GM13976 (cell line): ENCODE results near the gene AGFG1.
"Not testable (repeated sequence)": the region's sequence is repeated elsewhere in the genome, so short reads cannot be mapped to it uniquely, and the experiment has no call there.

Experiments
- DNase-seq: peaks from one replicate; pipeline ENCODE4 v3.0.0; 2012; ENCODE audit warnings: low spot score
- in situ Hi-C: fragments of 300-500 bp; cut with MboI; formaldehyde crosslinking; loops from one replicate; pipeline ENCODE4 v1.12.0; 2022; ENCODE audit warnings: low sequenced_read_pairs, mixed read lengths, inconsistent platforms; ENCODE audit not compliant: unreplicated experiment
- TF ChIP-seq, protein P1 (sequence below): IDR thresholded peaks from 2 replicates; pipeline ENCODE4 v1.5.1; 2012; ENCODE audit warnings: borderline replicate concordance, mild to moderate bottlenecking; ENCODE audit not compliant: insufficient read depth; ENCODE audit errors: extremely low read depth, missing control alignments, control extremely low read depth

The AGFG1 gene

GRCh38 chr2:227511955-227512354, 40.0 kb downstream of the AGFG1 start:
- in situ Hi-C loops: no loop called here
- DNase-seq: no peak
- TF ChIP-seq, protein P1, sequence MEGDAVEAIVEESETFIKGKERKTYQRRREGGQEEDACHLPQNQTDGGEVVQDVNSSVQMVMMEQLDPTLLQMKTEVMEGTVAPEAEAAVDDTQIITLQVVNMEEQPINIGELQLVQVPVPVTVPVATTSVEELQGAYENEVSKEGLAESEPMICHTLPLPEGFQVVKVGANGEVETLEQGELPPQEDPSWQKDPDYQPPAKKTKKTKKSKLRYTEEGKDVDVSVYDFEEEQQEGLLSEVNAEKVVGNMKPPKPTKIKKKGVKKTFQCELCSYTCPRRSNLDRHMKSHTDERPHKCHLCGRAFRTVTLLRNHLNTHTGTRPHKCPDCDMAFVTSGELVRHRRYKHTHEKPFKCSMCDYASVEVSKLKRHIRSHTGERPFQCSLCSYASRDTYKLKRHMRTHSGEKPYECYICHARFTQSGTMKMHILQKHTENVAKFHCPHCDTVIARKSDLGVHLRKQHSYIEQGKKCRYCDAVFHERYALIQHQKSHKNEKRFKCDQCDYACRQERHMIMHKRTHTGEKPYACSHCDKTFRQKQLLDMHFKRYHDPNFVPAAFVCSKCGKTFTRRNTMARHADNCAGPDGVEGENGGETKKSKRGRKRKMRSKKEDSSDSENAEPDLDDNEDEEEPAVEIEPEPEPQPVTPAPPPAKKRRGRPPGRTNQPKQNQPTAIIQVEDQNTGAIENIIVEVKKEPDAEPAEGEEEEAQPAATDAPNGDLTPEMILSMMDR: no peak

- no peak for DNase-seq
- in situ Hi-C loops: no loop called here
- TF ChIP-seq, protein P1: no peak
Measured at GRCh38 chr2:227513113-227513512, 41.2 kb downstream of the AGFG1 start.

DNA sequence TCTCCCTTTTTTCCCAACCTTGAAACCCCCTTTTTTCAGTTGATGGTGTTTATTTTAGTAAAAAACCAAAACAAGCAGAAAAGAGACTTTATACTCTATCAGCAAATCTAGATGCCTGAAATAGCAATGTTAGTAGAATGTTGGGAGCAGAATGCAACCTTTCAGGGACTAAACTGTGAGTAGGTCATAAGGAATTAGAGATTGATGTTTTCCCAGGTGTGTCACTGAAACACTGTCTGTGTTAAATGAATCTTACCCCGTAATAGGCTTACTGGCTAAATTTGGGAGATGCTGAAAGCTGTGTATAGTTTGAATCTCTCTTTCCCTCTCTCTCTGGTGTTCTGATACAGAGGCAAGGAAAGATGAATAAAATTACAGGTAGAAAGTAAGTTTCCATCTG, 43.8 kb downstream of the AGFG1 start:
- TF ChIP-seq, protein P1: no peak
- in situ Hi-C loops: no loop called here
- no peak for DNase-seq

GRCh38 chr2:227517724-227518123, 45.8 kb downstream of the AGFG1 start:
- in situ Hi-C loops: no loop called here
- DNase-seq: no peak
- TF ChIP-seq, protein P1: no peak

- in situ Hi-C loops, DNase-seq: not testable (repeated sequence)
Measured at GRCh38 chr2:227518278-227518865, 46.4 kb downstream of the AGFG1 start.

DNA sequence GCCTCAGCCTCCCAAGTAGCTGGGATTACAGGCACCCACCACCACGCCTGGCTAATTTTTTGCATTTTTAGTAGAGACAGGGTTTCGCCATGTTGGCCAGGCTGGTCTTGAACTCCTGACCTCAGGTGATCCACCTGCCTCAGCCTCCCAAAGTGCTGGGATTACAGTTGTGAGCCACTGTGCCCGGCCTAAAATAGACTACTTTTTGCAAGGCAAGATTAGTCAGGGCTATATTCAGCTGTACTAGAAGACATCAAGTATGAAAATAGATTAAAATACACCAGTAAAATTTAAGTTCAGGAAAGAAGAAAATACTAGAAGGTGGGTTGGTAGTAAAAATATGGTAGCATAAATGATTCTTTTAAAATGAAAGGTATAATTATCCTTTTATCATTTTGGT, 49.2 kb downstream of the AGFG1 start:
- in situ Hi-C loops, DNase-seq: not testable (repeated sequence)

DNA sequence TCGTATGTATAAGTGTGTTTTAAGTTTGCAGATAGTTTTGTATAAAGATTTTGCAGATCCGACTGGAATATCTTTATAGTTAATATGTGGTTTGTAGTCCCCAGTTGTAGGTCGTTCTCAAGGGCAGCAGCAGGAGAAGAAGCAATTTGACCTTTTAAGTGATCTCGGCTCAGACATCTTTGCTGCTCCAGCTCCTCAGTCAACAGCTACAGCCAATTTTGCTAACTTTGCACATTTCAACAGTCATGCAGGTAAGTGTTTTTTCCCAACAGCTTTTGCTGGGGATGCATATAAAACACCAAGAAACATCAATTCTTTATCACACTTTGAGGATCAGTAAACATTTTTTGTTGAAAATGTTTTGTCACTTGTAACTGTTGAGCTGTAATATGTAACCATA, 52.7 kb downstream of the AGFG1 start:
- DNase-seq: no peak
- TF ChIP-seq, protein P1: no peak
- in situ Hi-C loops: no loop called here

- TF ChIP-seq, protein P1: no peak
- in situ Hi-C loops: no loop called here
Measured at GRCh38 chr2:227527351-227527750, 55.4 kb downstream of the AGFG1 start.

More at GRCh38 chr2:227527351-227527750, 55.4 kb downstream of the AGFG1 start:
- DNase-seq: no peak
